Ureter (tissue), 1 donor: Measurements from ENCODE around the gene FHOD3. TPM values are rescaled to one million over a fixed set of nuclear protein-coding genes. Genes with fewer than 3 reads are reported as not detected.
"Not testable (repeated sequence)": the region's sequence is repeated elsewhere in the genome, so short reads cannot be mapped to it uniquely, and the experiment has no call there.

ENCODE experiments used
- DNase-seq: peaks from one replicate; pipeline ENCODE4 v3.0.0-alpha.2; 2020; ENCODE audit warnings: low spot score
- total RNA-seq: library from RNA; stranded (reverse); gene quantifications from one replicate; pipeline ENCODE4 v1.2.4, GENCODE V29; 2023
- donor health status: DM: yes; HTN: yes; CAD: no.

Gene FHOD3
- total RNA-seq, 1 donor from 2014 or later = 25.7 TPM

DNA sequence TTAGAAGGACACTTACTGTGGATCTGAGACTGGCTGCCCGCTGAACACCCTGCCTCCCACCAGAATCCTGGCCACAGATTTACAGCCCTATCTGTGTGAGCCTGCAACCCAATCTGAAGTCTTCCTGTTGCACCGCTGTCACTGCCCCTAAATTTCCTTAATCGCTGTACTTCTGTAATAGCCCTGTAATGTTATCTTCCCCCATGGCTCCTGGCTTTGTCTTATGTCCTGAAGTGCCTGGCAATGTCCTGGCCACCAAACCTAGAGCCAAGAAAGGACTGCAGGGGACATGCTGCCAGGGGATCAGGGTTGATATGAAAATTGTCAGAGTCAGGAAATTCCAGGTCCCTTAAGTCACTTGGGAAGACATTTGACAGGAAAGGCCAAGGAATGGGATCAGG, 52.7 kb downstream of the FHOD3 start:
- DNase-seq = peak; percentile 24

DNA sequence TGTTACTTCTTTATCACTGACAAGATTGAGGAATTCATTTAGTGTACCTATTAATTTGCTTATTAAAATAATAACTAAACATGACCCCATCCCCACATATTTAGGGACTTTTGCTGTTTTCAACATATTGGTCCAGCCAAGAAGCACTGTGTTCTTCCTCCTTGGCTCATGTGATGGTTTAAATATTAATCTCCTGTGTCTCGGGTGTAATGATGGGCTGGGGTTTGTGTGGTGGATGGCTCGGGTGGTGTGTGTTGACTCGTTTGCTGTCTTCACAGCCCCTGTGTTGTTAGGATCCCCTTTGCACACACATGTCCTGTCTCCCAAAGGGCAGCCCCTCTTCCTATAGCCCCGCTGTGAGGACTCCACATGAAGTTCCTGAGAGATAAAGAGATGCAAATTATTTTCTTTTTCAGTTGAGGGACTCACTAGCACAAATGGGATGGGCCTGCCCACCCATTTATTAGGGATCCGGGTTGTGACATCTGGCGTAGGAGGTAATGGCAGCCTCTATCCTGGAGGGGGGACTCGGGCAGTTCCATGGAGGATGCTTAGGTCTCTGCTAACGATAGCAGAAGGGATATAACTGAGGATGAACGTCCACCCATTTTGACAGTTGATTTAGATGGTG, 53.4 kb downstream of the FHOD3 start:
- DNase-seq = no peak

DNA sequence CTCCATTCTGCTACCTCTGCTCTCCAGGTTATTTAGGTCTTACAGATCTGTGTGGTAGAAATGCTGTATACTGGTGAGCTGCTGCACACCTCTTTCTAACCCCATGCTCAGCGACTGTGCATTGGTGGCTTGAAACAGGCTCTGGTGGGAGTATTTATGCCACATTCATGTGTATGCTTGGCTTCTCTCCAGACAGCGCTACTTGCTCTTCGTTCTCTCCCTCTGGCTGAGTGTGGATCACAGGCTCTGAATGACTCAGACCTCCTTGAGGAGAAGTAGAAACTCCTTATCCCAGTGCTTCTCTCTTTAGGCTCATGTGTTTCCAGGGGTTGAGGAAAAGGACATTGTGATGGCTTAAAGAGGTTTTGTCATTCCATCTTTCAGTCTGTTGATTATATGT, 54.9 kb downstream of the FHOD3 start:
- DNase-seq = no peak

DNA sequence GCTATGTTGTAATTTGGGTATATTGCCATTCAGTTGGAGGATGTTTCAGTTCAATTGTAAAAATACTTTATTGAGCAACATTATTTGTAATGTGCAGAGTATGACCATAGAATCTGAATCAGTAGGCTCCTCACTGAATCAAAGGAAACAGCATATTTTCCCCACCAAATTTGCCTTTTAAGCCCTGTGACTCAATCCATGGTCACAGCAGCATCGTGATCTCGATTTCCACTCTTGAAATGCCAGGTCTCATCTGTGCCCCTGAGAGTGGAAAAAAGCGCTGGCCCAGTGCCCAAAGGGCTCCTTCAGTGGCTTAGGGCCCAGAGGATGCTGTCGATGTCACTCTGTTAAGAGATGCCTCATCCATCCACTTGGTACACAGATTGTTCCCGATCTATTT, 57.5 kb downstream of the FHOD3 start:
- DNase-seq = no peak

DNA sequence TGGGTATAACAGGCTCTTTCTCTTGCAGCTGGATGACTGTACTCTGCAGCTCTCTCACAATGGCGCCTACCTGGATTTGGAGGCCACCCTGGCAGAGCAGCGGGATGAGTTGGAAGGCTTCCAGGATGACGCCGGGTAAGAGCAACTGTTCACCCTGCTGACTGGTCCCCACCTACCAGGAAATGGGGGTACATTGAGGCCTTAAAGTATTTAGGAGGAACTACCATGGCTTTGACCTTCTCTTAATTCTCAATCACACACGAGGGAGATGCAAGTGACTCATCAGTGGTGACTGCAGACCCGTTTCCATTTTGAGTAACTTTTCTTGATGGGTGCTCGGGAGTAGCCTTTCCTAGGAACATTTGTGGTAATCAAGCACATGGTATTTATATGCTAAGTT, 58.0 kb downstream of the FHOD3 start:
- no peak for DNase-seq

DNA sequence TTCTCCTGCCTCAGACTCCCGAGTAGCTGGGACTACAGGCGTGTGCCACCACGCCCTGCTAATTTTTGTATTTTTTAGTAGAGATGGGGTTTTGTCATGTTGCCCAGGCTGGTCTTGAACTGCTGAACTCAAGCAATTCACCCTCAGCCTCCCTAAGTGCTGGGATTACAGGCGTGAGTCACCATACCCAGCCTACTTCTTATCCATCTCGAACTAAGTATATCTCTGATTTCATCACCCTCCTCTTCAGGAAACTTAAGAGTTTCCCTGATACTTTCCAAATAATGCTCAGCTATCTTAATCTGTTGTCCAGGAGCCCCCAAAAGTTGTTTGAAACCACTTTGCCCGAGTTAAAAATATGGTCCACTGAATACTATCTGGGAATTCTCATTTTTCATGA, 59.2 kb downstream of the FHOD3 start:
- not testable (repeated sequence) for DNase-seq

DNA sequence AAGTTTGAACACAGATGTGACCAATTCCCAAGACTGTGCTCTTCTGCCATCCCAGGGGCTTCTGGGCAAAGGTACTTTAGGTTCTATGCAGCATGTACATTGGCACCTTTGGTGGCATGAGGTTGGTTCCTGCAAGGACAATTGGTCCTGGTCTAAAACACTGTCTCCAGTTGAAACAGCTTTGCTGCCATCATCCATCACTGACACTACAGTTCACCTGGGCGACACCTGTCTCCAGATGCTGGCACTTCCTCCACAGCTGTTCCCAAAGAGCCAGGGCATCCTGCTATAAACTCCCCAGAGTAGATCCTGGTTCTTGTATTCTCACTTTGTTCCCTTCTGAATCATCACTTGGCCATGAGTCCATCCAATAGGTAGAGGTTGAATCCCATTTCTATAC, 60.6 kb downstream of the FHOD3 start:
- no peak for DNase-seq

DNA sequence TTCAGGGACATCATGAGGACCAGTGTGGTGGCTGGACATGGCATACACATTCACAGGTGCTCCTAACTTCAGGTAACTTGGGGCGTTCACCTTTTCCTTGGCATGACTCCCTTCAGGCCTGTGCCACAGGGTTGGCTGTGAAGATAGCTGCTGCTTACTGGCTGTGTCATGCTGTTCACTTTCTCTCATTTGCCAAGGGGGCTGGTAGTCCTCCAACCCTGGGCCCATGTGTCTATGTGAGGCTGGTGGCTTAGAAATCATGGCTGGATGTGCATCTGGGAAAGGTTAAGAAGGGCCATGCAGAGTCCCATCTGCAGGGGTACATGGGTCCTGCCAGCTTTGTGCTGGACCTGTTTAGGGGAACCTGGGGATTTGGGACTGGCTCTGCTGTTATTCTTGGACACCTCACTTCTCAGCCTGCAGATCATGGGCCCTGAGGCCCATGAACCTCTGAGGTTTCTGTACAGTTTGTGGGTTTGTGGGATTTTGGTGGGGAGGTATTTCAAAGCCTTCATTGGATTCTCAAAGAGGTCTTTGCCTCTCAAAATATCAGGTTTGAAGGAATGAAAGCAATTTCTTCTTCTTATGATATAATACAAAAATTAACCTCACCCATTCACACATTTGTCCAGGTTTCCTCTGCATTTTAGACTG, 62.9 kb downstream of the FHOD3 start:
- DNase-seq = no peak

DNA sequence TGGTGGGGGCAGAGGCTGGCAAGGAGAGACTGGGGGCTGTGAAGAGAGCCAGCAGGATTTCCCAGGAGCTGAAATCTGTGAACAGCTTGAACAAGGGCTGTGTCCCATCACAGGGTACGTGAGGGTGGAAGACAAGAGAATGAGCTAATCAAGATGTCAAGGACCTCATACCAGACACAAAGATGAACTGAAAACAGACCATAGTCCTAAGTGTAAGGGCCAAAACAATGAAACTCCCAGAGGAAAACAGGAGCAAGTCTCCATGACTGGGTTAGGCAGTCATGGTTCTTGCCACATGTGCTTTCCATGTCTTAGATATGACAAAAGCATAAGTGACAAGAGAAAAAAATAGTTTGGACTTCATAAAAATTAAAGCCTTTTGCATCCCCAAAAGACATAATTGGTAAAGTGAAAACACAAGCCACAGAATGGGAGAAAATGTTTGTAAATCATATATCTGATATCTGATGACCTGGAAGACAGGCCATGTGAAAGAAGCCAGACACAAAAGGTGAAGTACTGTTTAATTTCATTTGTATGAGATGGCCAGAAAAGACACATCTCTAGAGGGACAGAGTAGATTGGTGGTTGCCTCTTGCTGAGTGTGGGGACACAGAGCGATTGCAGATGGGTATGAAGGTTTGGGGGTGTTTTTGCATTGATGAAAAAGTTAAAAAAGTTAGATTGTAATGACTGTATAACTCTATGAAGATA, 67.6 kb downstream of the FHOD3 start:
- DNase-seq = no peak

DNA sequence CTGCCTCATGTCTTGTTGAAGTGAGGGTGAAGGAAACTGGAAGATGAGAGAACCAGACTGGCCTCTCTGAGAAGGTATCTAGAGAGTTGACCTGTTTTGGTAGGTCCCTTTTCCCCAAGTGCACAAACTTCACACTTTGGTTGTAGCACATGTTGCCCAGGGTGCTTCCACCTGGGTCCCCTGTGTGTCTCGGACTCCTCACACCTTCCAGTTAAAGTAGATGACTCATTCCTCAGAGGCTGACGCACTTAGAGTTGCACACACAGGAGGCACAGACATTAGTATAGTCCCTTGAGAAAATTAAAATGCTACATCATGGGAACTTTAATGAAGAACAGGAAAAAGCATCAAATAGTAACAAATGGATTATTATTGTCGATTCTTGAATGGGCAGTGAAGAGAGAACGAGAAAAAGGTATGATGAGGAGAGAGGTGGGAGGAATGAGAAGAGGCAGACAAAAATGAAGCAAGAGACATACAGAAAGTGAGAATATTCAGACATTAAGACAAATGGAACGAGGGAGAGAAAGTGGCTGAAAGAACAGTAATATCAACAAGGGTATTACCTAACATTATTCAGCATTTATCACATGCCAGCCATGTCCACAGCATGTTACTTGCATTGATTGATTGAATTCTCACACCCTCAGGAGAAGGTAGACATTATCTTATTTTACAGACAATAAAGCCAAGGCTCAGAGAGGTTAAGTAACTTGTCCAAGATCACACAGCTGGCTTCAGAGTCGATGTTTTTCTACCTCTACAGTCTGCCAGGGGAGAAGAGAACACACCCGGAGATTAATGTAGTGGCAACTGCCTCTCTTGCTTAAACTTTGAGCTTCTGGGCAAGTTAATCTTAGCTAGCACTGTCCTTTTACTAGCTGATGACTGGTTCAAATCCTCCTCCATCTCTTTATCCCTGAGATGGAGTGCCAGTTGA, 68.6 kb downstream of the FHOD3 start:
- no peak for DNase-seq

DNA sequence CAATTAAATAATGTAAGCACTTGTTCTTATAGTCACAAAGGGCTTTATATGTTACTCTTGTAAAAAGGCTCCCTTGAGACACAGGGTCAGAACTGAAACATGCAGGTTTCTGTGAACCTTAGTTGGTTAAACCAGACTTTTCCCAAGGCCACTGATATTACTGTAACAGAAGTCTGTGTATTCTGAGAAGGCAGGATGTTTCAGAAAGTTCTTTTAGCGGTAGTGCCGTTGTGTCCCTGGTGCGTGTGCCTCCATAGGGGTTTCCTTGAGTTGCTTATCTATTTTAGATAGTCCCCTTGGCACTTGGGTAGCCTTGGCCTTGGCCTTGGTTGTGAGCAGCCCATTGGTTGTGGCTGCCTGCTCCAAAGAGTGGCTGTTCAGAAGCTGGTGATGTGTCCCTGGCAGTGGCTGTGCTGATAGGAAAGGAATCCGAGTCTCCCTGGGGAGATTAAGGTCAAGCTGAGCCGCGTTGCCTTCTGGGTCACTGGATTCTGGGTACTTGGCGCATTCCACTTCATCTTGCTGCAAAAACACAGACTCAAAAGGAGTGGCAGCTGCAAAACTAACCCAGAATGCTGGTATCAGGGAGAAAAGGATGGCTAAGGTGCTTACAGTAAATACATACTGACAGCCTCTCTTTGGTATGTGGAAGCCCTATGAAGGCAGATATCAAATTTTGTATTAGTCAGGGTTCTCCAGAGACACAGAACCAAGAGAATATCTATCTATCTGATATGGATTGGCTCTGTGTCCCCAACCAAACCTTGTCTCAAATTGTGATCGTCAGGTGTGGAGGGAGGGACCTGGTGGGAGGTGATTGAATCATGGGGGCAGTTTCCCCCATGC, 69.7 kb downstream of the FHOD3 start:
- DNase-seq = no peak

DNA sequence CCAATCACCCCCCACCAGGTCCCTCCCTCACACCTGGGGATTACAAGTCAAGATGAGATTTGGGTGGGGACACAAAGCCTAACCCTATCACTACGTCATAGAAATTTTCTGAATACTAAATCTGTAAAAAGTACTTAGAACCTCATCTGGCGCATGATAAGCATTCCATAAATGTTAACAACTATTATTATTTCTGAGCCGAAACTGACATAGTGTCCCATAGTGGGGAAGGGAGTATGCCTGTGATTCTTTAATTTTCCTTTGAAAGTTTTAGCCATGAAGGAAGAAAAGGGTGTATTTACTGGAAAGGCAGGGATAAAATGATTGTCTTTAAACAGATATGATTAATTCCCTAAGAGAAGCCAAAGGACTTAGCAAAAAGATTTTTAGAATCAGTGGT, 71.4 kb downstream of the FHOD3 start:
- DNase-seq = no peak

DNA sequence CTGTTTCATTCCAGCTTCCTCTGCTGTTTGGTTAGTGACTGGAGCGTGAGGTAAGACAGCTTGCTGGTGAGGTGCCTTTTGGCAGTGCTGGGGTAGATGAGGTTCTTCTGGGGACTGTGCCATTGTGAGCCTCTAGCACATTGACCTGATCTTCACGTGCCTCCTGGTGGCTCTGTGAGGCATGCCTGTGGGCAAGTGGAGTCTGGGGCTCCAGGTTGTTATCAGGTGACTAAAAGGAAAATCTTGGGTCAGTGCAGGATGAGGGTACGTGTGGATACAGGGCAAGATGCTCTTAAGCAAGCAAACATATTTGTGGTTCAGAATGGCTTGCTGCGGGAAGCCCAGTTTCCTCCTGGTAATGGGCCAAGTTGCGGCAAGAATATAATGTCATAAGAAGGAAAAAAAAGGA, 75.4 kb downstream of the FHOD3 start:
- no peak for DNase-seq

DNA sequence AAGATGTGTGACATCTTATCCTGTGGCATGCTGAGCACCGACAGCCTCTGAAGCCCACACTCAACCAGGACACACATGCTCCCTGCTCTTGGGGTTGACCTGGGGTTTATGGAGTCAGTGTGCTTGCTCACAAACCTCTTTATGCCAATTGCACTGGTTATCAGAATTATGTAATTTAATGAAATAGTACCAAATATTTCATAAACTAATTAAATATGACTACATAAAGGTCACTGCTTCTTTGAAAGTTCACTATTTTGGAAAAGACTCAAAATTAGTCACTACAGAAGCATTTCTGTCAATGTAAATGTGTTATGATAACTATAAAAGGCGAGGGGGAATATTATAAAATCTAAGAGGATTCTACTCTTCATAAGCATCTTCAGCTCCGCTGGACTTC, 76.7 kb downstream of the FHOD3 start:
- DNase-seq = no peak

DNA sequence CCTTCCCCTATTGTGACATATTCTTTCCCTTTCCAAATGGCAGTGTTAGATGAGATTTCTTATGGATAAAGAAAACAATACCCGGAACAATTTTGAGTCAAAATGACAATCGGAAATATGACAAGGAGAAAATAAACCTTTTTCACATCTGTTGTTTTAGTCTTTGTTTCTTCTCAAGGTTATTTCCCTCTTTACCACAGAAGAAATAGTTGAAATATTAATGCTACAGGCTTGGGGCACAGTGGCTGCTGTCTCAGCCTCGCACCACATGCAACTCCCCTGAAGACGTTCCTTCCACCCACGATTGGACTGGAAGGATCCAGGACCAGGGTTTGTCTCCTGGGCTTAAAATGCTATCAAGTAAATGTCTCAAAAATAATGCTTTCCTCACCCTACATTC, 77.6 kb downstream of the FHOD3 start:
- DNase-seq = no peak

DNA sequence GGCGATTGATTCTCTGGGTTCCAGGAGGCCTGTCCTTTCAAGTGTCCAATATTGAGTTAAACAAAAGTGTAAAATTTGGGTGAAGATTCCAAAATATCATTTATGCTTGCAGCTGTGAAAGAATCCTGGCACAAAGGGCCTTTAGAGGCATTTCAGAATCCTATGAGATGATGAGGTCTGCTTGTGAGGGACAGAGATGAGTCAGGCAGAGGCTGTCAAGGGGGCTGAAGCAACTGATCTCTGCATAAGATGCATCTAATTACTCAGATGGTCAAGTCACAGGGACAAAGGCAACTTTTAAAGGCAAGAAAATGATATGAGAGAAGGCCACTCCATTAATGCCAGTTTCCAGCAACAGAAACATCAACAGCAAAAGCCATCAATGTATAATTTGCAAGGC, 78.8 kb downstream of the FHOD3 start:
- DNase-seq = no peak

DNA sequence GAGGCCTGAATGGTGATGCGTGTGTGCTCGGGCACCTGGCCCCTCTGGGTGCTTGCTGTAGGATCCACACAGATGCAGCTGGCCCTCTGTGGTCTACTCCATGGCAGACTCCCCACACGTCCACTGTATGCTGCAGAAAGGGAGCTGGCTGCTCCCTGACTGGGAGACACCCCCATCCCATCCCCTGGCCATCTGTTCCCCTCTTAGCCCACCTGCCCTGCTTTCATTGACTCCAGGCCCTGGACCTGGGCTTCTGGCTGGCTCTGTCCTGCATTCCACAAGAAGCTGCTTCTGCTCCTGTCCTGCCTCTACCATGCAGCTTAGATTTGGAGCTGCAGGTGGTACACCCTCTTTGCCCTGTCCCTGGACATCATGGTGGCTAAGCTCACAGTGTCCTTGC, 80.1 kb downstream of the FHOD3 start:
- DNase-seq = no peak

DNA sequence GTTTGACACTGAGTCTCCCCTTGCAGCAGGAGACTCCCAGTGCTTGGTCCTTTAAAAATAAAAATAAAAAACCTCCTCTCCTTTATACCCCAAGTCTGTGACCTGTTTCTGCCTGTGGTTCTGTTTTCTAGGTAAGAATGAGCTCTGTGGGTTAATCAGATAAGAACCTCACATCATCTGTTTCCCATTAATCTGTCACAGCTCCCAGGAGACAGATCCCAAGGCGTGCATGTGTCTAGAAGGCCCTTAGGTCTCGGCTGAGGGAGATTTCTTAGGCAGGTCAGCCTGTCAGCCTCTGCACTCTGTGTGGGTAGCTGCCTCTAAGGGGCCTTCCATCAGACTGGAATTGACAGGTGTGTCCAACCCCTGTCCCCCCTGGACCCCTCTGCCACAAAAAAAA, 80.7 kb downstream of the FHOD3 start:
- DNase-seq = no peak

DNA sequence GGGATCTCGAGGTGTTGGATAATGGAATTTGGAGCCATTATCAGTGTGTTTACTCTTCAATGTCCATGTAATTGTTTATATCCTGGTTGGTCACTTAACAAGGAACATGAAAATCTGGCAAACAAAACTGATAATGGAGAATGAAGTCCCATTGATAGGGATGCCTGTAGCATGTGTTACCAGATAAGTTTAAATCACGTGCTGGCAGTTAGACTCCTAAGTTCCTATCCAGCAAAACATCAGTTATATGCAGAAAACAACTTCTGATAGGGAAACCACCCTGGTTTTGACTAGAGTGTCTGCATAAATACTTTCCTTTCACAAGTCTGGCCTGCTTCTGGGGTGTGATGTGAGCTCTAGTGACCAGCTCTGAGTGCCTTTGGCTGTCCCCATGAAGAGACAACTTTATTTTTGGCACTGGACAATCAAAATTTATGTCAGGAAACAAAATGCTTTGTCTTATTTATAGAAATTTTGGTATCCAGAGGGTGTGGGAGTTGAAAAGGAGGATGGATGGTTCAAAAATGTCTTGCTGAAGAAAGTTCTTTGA, 82.0 kb downstream of the FHOD3 start:
- no peak for DNase-seq

DNA sequence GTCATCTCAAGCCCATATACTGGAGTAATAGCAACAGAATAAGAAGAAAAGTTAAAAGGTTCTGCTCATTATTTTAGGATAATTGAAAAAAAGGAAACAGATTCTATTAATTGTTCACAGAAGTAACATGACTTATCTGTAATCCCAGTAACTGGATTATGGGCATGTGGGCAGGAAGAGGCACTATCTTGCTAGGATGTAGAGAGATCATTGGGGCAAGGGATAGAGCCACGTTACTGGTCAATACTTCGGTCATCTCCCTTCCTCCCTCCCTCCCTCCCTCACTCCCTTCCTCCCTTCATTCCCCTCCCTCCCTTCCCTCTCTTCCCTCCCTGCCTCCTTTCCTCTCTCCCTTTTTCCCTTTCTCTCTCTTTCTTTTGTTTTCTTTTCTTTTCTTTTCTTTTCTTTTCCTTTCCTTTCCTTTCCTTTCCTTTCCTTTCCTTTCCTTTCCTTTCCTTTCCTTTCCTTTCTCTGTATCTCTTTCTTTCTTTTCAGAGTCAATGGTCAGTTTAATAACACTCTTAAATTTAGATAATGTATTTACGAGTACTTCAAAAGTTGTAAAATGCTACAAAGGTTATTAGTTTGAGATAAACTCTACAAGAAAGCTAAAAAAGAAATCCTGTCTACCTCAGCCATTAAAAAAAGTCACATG, 82.8 kb downstream of the FHOD3 start:
- DNase-seq = no peak
